Right lobe of liver (tissue), 6 donors: Measurements from ENCODE around the gene LIN54. TPM values are rescaled to one million over a fixed set of nuclear protein-coding genes. Genes with fewer than 3 reads are reported as not detected.

Source experiments
- ATAC-seq, 4 donors: fragments of 200-7000 bp; cut with Tn5 transposase; one replicate each; pipeline ENCODE4 v1.9.1; 2020; ENCODE audit warnings: mild to moderate bottlenecking in 4 of 4, moderate library complexity in 4 of 4
- DNase-seq, 3 donors: peaks; one replicate each; pipeline ENCODE4 v3.0.0-alpha.2; 2020
- H3K27ac ChIP-seq, 3 donors: fragments of 200-600 bp; one replicate each; pipeline ENCODE4 v1.8.0; 2022
- H3K27me3 ChIP-seq, 2 donors: fragments of 200-600 bp; one replicate each; pipeline ENCODE4 v1.8.0; 2022
- H3K36me3 ChIP-seq, 4 donors: fragments of 200-600 bp; sonication (generic) in 1 of 4; one replicate each; pipeline versions ENCODE4 v1.5.1 to v1.8.0; 2017 to 2022; ENCODE audit warnings: control low read depth in 1 of 4
- H3K4me1 ChIP-seq, 4 donors: fragments of 200-600 bp; sonication (generic) in 1 of 4; one replicate each; pipeline versions ENCODE4 v1.5.1 to v1.8.0; 2017 to 2022; ENCODE audit warnings: control low read depth in 1 of 4
- H3K4me3 ChIP-seq, 3 donors: fragments of 200-600 bp; one replicate each; pipeline ENCODE4 v1.8.0; 2022
- H3K9me3 ChIP-seq, 4 donors: fragments of 200-600 bp; sonication (generic) in 1 of 4; one replicate each; pipeline versions ENCODE4 v1.5.1 to v1.8.0; 2017 to 2022; ENCODE audit warnings: control low read depth in 1 of 4
- POLR2A ChIP-seq: fragments of 450-650 bp; IDR thresholded peaks from one replicate; pipeline ENCODE4 v1.6.1; 2017; ENCODE audit warnings: antibody characterized with exemption, mild to moderate bottlenecking
- WGBS: methylation state at CpG from one replicate; pipeline ENCODE4 v1.1.6; 2018; ENCODE audit warnings: low coverage, low lambda C conversion rate; ENCODE audit not compliant: insufficient coverage; ENCODE audit errors: missing lambda C conversion rate; 5-methylcytosine and 5-hydroxymethylcytosine counted together
- intact Hi-C, 2 donors: fragments of 100-400 bp; cut with DNase I; formaldehyde crosslinking; loops; one replicate each; pipeline versions ENCODE4 v1.11.2 to v1.14.1; 2022
- total RNA-seq, 6 experiments: library from RNA; depleted of rRNA in 2 of 6; stranded (reverse); fragments of >200 nt in 2 of 6; fragmentation: NEBNext Ultra II Directional in 3 of 6; extraction: Animal tissue kit (Norgen Biotek cat#: 25700) in 3 of 6; gene quantifications; one replicate each; pipeline versions ENCODE4 v1.1.0 to v1.2.4, GENCODE V29; 2016 to 2023
- TF ChIP-seq, protein P1 (sequence below), 4 donors: fragments of 200-600 bp in 3 of 4; fragments of 450-650 bp in 1 of 4; IDR thresholded peaks; one replicate each; pipeline versions ENCODE4 v1.5.1 to v1.8.0; 2016 to 2022; ENCODE audit warnings: antibody characterized with exemption in 4 of 4, mild to moderate bottlenecking in 2 of 4
- donor health status: DM: no; HTN: yes; CAD: no.
- donor health status: DM: no; HTN: no; CAD: no.
- donor health status: DM: no; HTN: no; CAD: no.
- donor health status: DM: no; HTN: yes; CAD: no.
- donor health status: DM: no; HTN: yes; CAD: no.

Gene LIN54
- total RNA-seq, 6 experiments from 2014 or later, result 5.4 to 8.1 (median 6.0) TPM

DNA sequence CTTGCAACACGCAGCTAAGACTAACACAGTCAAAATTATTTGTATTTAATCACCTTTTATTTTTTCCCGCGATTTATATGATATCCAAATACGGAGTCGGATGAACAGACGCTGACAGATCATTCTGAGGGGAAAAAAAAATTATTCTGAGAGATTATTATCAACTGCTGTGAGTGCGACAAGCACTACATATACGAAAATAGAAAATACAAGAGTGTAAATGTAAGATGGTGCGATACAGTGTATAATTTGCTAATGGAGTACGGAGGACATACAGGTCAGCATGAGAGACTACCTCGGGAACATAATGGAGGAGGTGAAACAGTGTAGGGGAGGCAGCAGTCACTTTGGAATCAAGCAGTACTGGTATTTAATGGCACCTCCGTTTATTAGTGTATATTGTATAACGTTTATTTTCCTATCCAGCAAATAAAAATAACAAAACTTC, 2.8 kb upstream of the LIN54 start:
- WGBS, result 5% methylated on average over 13 of the region's 13 CpGs
- peak overlapping the region; percentile 52 to 63 (median 56) for H3K27ac ChIP-seq
- H3K27me3 ChIP-seq, result no peaks in the 10 kb centered on the region
- H3K9me3 ChIP-seq, result no peaks in the 10 kb centered on the region
- no peak for TF ChIP-seq POLR2A
- TF ChIP-seq, protein P1, sequence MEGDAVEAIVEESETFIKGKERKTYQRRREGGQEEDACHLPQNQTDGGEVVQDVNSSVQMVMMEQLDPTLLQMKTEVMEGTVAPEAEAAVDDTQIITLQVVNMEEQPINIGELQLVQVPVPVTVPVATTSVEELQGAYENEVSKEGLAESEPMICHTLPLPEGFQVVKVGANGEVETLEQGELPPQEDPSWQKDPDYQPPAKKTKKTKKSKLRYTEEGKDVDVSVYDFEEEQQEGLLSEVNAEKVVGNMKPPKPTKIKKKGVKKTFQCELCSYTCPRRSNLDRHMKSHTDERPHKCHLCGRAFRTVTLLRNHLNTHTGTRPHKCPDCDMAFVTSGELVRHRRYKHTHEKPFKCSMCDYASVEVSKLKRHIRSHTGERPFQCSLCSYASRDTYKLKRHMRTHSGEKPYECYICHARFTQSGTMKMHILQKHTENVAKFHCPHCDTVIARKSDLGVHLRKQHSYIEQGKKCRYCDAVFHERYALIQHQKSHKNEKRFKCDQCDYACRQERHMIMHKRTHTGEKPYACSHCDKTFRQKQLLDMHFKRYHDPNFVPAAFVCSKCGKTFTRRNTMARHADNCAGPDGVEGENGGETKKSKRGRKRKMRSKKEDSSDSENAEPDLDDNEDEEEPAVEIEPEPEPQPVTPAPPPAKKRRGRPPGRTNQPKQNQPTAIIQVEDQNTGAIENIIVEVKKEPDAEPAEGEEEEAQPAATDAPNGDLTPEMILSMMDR (IDR thresholded peaks at IDR 0.05), result no peak
- intact Hi-C loops, result no loop called here
- H3K4me1 ChIP-seq, result peaks cover 0 to 23% (median 11%) of the 10 kb centered on the region in 4 donors
- H3K4me3 ChIP-seq, result peak overlapping the region; percentile 33 to 85 (median 70)
- no peaks in the 10 kb centered on the region for H3K36me3 ChIP-seq
- no peak for DNase-seq
- ATAC-seq, result no peak

DNA sequence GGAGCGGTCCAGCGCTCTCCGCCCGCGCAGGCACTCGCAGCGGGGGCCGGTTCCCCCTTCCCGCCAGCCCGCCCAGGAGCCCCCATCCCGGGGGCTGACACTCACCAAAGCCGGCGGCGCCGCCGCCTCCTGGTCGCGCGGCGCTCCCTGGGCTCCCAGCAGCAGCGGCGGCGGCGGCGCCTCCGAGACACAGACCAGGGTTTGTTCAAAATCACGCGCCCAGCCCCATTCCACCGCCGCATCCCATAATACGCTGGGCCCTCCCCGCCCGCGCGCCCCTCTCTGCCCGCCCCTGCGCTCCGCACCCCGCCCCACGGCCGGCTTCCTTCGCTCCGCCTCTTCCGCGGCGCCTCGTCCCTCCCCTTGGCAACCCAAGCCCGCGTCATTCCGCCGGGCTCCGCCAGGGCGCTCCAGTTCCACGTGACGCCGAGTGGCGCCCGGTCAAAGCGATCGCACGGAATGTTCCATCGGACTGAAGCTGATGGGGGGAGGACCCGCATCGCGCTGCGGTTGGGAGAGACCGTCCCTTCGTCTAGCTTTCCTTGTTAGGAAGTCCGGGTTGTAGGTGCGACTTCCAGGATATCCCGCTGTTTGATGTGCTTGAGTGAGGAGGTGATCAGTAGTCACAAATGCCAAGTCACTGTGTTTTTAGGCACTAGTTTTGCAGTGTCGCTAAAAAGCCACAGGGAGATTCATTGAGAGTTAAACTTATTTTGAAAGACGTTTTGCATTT, 2.2 kb upstream of the LIN54 start:
- intact Hi-C loops, result no loop called here
- Histone ChIP-seq H3K27me3 (no peaks in the 10 kb centered on the region), H3K27ac (peak overlapping the region; percentile 67 to 76 (median 72)), H3K36me3 (no peaks in the 10 kb centered on the region), H3K4me1 (peaks cover 0 to 23% (median 11%) of the 10 kb centered on the region in 4 donors), H3K9me3 (no peaks in the 10 kb centered on the region), H3K4me3 (peak overlapping the region; percentile 65 to 85 (median 70))
- peak; percentile 76 for TF ChIP-seq POLR2A
- TF ChIP-seq, protein P1 (IDR thresholded peaks at IDR 0.05), result peak; percentile 30 to 60 (median 49)
- DNase-seq (peak; percentile 98 to 99 (median 99)), ATAC-seq (peak; percentile 94 to 98 (median 94))
- 0% methylated on average over 21 of the region's 73 CpGs for WGBS

DNA sequence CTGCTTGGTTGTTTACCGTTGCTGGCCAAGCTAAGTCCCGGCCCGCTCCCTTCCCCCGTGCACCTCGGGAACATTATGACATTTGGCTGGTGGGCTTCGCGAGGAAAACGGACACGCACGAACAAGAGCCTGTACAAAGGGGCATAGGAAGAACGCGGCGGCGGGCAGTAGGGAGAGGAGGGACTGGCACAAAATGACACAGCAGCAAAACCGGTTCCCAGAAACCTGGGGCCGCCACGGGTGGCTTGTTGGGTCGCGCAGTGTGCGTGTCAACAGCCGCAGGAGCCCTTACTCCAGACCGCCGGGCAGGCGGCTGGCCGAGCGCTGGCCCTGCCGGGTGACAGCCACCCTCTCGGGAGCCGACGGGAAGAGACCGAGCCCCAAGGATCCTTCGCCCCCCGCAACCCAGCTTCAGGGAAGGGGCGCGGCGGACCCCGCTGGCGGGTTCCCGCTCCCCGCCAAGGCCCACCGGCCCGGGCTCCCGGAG, 1.6 kb upstream of the LIN54 start:
- intact Hi-C loops, result no loop called here
- TF ChIP-seq POLR2A, result no peak
- TF ChIP-seq, protein P1 (IDR thresholded peaks at IDR 0.05), result no peak
- Histone ChIP-seq H3K4me1 (peaks cover 0 to 23% (median 11%) of the 10 kb centered on the region in 4 donors), H3K27ac (peak overlapping the region; percentile 67 to 76 (median 72)), H3K4me3 (peak overlapping the region; percentile 65 to 85 (median 70)), H3K9me3 (no peaks in the 10 kb centered on the region), H3K27me3 (no peaks in the 10 kb centered on the region), H3K36me3 (no peaks in the 10 kb centered on the region)
- WGBS, result 0% methylated on average over 13 of the region's 43 CpGs
- ATAC-seq (peak in 1 of 4 donors; percentile 1), DNase-seq (peak; percentile 43 to 69 (median 55))

DNA sequence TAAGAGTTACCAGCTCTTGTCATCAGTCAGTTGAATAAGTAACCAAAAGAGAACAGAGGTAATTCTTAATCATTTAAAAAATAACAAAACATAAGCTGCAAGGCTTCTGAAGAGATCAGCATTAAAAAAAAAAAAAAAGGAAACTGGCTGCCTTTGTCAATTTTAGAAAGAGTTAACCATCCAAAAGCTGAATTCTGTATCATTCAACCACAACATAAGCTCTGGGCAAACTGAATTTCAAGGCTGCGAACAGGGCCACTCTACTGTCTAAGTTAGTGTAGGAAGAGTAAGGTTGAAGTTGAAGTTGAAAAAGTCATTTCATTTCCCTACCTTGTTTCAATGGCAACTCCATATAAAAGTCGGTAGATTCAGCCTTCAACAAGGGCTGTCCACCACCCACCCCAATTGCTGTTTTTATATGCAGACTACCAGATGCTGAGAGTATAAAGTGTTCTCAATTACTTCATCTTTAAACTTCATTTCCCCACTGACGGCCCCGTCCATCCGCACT, 1.1 kb upstream of the LIN54 start:
- intact Hi-C loops, result no loop called here
- DNase-seq, result no peak

More for the DNA sequence above, 1.1 kb upstream of the LIN54 start:
- Histone ChIP-seq H3K9me3 (no peaks in the 10 kb centered on the region), H3K4me3 (peak overlapping the region; percentile 65 to 85 (median 70)), H3K4me1 (peaks cover 0 to 23% (median 11%) of the 10 kb centered on the region in 4 donors), H3K36me3 (no peaks in the 10 kb centered on the region), H3K27ac (peak overlapping the region; percentile 67 to 76 (median 72)), H3K27me3 (no peaks in the 10 kb centered on the region)
- 3% methylated on average over 5 of the region's 5 CpGs for WGBS
- no peak for TF ChIP-seq POLR2A
- TF ChIP-seq, protein P1 (IDR thresholded peaks at IDR 0.05), result no peak
- ATAC-seq, result no peak
